ENCODE measurements around the gene SI.
"Not testable (repeated sequence)": the region's sequence is repeated elsewhere in the genome, so short reads cannot be mapped to it uniquely, and the experiment has no call there.

SI gene

GRCh38 chr3:165078293-165078692, at the start of gene SI:
TSS of gene SI (minus strand) at chr3:165078496. CDS start at chr3:165076012, 2,484 bp downstream.
- Mint-ChIP-seq H3K4me3 (no peak within 1 kb of the TSS), H3K27me3 (no peaks in the 10 kb centered on the region), H3K9me3 (peaks cover 15% of the 10 kb centered on the region), H3K27ac (no peak within 1 kb of the TSS), H3K4me1 (ENCODE audit: low read depth) (no peaks in the 10 kb centered on the region), H3K36me3 (ENCODE audit: low read depth) (no peaks in the 10 kb centered on the region)
- DNase-seq = no peak

- Mint-ChIP-seq H3K9me3 (peaks cover 7% of the 10 kb centered on the region), H3K36me3 (ENCODE audit: low read depth) (no peaks in the 10 kb centered on the region), H3K4me3 (no peak overlapping the region), H3K4me1 (ENCODE audit: low read depth) (no peaks in the 10 kb centered on the region), H3K27me3 (no peaks in the 10 kb centered on the region), H3K27ac (no peak overlapping the region)
- DNase-seq = no peak
Observed at GRCh38 chr3:165125836-165126235, 47.5 kb upstream of the SI start.

- H3K4me1 Mint-ChIP-seq (ENCODE audit: low read depth) = no peaks in the 10 kb centered on the region
- no peak for DNase-seq
- no peak overlapping the region for H3K27ac Mint-ChIP-seq
- H3K9me3 Mint-ChIP-seq = peaks cover 12% of the 10 kb centered on the region
- H3K4me3 Mint-ChIP-seq = no peak overlapping the region
- no peaks in the 10 kb centered on the region for H3K36me3 Mint-ChIP-seq (ENCODE audit: low read depth)
- H3K27me3 Mint-ChIP-seq = no peaks in the 10 kb centered on the region
Observed at GRCh38 chr3:165111401-165111800, 33.1 kb upstream of the SI start.

- H3K27me3 Mint-ChIP-seq = no peaks in the 10 kb centered on the region
- H3K4me3 Mint-ChIP-seq = no peak overlapping the region
- no peaks in the 10 kb centered on the region for H3K36me3 Mint-ChIP-seq (ENCODE audit: low read depth)
- no peaks in the 10 kb centered on the region for H3K4me1 Mint-ChIP-seq (ENCODE audit: low read depth)
- peaks cover 3% of the 10 kb centered on the region for H3K9me3 Mint-ChIP-seq
- DNase-seq = no peak
- no peak overlapping the region for H3K27ac Mint-ChIP-seq
Observed at GRCh38 chr3:165103616-165104015, 25.3 kb upstream of the SI start.

- no peaks in the 10 kb centered on the region for H3K4me1 Mint-ChIP-seq (ENCODE audit: low read depth)
- no peak overlapping the region for H3K4me3 Mint-ChIP-seq
- H3K27me3 Mint-ChIP-seq = no peaks in the 10 kb centered on the region
Observed at GRCh38 chr3:165082650-165083049, 4.4 kb upstream of the SI start.

GRCh38 chr3:165081183-165081582, 2.9 kb upstream of the SI start:
- Mint-ChIP-seq H3K36me3 (ENCODE audit: low read depth) (no peaks in the 10 kb centered on the region), H3K4me1 (ENCODE audit: low read depth) (no peaks in the 10 kb centered on the region), H3K27ac (no peak overlapping the region), H3K9me3 (peaks cover 11% of the 10 kb centered on the region), H3K4me3 (no peak overlapping the region), H3K27me3 (no peaks in the 10 kb centered on the region)
- no peak for DNase-seq

More at GRCh38 chr3:165082650-165083049, 4.4 kb upstream of the SI start:
- Mint-ChIP-seq H3K36me3 (ENCODE audit: low read depth) (no peaks in the 10 kb centered on the region), H3K27ac (no peak overlapping the region), H3K9me3 (peaks cover 8% of the 10 kb centered on the region)
- no peak for DNase-seq

- H3K4me3 Mint-ChIP-seq = no peak overlapping the region
- H3K9me3 Mint-ChIP-seq = peaks cover 9% of the 10 kb centered on the region
- H3K27ac Mint-ChIP-seq = no peak overlapping the region
- no peaks in the 10 kb centered on the region for H3K4me1 Mint-ChIP-seq (ENCODE audit: low read depth)
- no peak for DNase-seq
- H3K27me3 Mint-ChIP-seq = no peaks in the 10 kb centered on the region
- H3K36me3 Mint-ChIP-seq (ENCODE audit: low read depth) = no peaks in the 10 kb centered on the region
Observed at GRCh38 chr3:165075695-165076094, 2.6 kb downstream of the SI start.

- Mint-ChIP-seq H3K9me3 (peaks cover 6% of the 10 kb centered on the region), H3K27me3 (no peaks in the 10 kb centered on the region), H3K4me1 (ENCODE audit: low read depth) (no peaks in the 10 kb centered on the region), H3K4me3 (no peak overlapping the region), H3K27ac (no peak overlapping the region), H3K36me3 (ENCODE audit: low read depth) (no peaks in the 10 kb centered on the region)
- DNase-seq = no peak
Observed at GRCh38 chr3:165070682-165071081, 7.6 kb downstream of the SI start.

- no peaks in the 10 kb centered on the region for H3K36me3 Mint-ChIP-seq (ENCODE audit: low read depth)
- H3K9me3 Mint-ChIP-seq = peaks cover 2% of the 10 kb centered on the region
- no peak overlapping the region for H3K27ac Mint-ChIP-seq
- no peak overlapping the region for H3K4me3 Mint-ChIP-seq
- no peak for DNase-seq
- H3K4me1 Mint-ChIP-seq (ENCODE audit: low read depth) = no peaks in the 10 kb centered on the region
- no peaks in the 10 kb centered on the region for H3K27me3 Mint-ChIP-seq
Observed at GRCh38 chr3:165056510-165056909, 21.8 kb downstream of the SI start.

- no peak for DNase-seq
- no peaks in the 10 kb centered on the region for H3K27me3 Mint-ChIP-seq
- H3K4me1 Mint-ChIP-seq (ENCODE audit: low read depth) = no peaks in the 10 kb centered on the region
- H3K36me3 Mint-ChIP-seq (ENCODE audit: low read depth) = no peaks in the 10 kb centered on the region
- H3K9me3 Mint-ChIP-seq = peaks cover 5% of the 10 kb centered on the region
- no peak overlapping the region for H3K27ac Mint-ChIP-seq
- no peak overlapping the region for H3K4me3 Mint-ChIP-seq
Observed at GRCh38 chr3:165040186-165040585, 38.1 kb downstream of the SI start.

- DNase-seq = no peak
- no peak overlapping the region for H3K4me3 Mint-ChIP-seq
- H3K27ac Mint-ChIP-seq = no peak overlapping the region
- no peaks in the 10 kb centered on the region for H3K36me3 Mint-ChIP-seq (ENCODE audit: low read depth)
- H3K9me3 Mint-ChIP-seq = peaks cover 11% of the 10 kb centered on the region
- H3K27me3 Mint-ChIP-seq = no peaks in the 10 kb centered on the region
- no peaks in the 10 kb centered on the region for H3K4me1 Mint-ChIP-seq (ENCODE audit: low read depth)
Observed at GRCh38 chr3:165011557-165011956, 66.7 kb downstream of the SI start.

- Mint-ChIP-seq H3K36me3 (ENCODE audit: low read depth) (no peaks in the 10 kb centered on the region), H3K27me3 (no peaks in the 10 kb centered on the region), H3K4me3 (no peak overlapping the region), H3K9me3 (peaks cover 3% of the 10 kb centered on the region), H3K27ac (no peak overlapping the region), H3K4me1 (ENCODE audit: low read depth) (no peaks in the 10 kb centered on the region)
- DNase-seq = no peak
Observed at GRCh38 chr3:164984947-164985346, 93.3 kb downstream of the SI start.

- H3K27ac Mint-ChIP-seq = no peak overlapping the region
- DNase-seq = no peak
- H3K9me3 Mint-ChIP-seq = peaks cover 7% of the 10 kb centered on the region
- H3K4me1 Mint-ChIP-seq (ENCODE audit: low read depth) = no peaks in the 10 kb centered on the region
- no peaks in the 10 kb centered on the region for H3K27me3 Mint-ChIP-seq
- no peak overlapping the region for H3K4me3 Mint-ChIP-seq
- H3K36me3 Mint-ChIP-seq (ENCODE audit: low read depth) = no peaks in the 10 kb centered on the region
Observed at GRCh38 chr3:164962610-164963009, 115.7 kb downstream of the SI start.

- Mint-ChIP-seq H3K27me3 (no peaks in the 10 kb centered on the region), H3K4me3 (no peak overlapping the region), H3K36me3 (ENCODE audit: low read depth) (no peaks in the 10 kb centered on the region), H3K9me3 (peaks cover 22% of the 10 kb centered on the region), H3K4me1 (ENCODE audit: low read depth) (no peaks in the 10 kb centered on the region), H3K27ac (no peak overlapping the region)
- no peak for DNase-seq
Observed at GRCh38 chr3:164952966-164953365, 125.3 kb downstream of the SI start.

- H3K27me3 Mint-ChIP-seq; H3K36me3 Mint-ChIP-seq (ENCODE audit: low read depth); H3K4me3 Mint-ChIP-seq; H3K4me1 Mint-ChIP-seq (ENCODE audit: low read depth); H3K27ac Mint-ChIP-seq; DNase-seq: not testable (repeated sequence)
- peaks cover 22% of the 10 kb centered on the region for H3K9me3 Mint-ChIP-seq
Observed at GRCh38 chr3:164951403-164951802, 126.9 kb downstream of the SI start.

- H3K4me1 Mint-ChIP-seq (ENCODE audit: low read depth) = no peaks in the 10 kb centered on the region
- DNase-seq = no peak
- no peak overlapping the region for H3K27ac Mint-ChIP-seq
- peaks cover 12% of the 10 kb centered on the region for H3K9me3 Mint-ChIP-seq
- no peaks in the 10 kb centered on the region for H3K27me3 Mint-ChIP-seq
- no peaks in the 10 kb centered on the region for H3K36me3 Mint-ChIP-seq (ENCODE audit: low read depth)
- no peak overlapping the region for H3K4me3 Mint-ChIP-seq
Observed at GRCh38 chr3:164940745-164941144, 137.6 kb downstream of the SI start.
